Measurements from ENCODE around the gene TLE4.

The TLE4 gene

DNA sequence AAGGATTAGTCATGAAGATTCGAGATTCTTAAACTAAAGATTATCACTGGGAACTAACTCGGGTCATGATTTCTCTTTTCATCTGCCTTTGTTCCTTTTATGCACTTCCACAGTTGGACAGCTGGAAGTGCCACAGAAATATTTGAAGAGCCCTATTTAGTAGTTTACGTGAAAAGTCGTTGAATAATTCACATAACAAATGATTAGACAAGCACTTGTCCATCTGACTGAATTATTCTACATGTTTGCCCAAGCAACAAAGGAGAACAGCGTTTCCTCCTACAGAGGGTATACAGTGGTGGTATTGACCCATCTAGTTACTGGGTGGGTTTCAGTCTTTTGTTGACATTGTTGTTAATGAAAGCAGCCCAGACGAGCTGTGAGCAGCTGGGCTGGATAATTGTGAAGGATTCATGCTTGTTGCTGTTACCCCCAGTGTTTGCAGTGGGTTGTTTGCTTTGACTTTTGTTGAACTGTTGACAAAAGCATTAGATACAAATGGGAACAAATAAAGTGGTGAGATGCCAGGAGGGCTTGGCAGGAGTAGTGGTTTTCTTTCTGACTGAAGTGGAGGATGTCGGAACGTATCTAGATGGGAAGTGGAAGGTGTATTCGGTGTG, 96.2 kb downstream of the TLE4 start:
- Histone ChIP-seq H3K4me1 (ENCODE audit: control insufficient read depth in 1 of 2, insufficient read depth in 1 of 2, low read depth in 1 of 2, low read length in 1 of 2) (peaks cover 0 to 8% of the 10 kb centered on the region in 2 experiments), H3K27ac (peak overlapping the region; percentile 30), H3K9me3 (no peaks in the 10 kb centered on the region), H3K36me3 (peaks cover 45% of the 10 kb centered on the region), H3K27me3 (no peaks in the 10 kb centered on the region), H3K4me3 (ENCODE audit: low read depth in 1 of 2, low read length in 1 of 2) (no peak overlapping the region)
- TF ChIP-seq, protein P1, sequence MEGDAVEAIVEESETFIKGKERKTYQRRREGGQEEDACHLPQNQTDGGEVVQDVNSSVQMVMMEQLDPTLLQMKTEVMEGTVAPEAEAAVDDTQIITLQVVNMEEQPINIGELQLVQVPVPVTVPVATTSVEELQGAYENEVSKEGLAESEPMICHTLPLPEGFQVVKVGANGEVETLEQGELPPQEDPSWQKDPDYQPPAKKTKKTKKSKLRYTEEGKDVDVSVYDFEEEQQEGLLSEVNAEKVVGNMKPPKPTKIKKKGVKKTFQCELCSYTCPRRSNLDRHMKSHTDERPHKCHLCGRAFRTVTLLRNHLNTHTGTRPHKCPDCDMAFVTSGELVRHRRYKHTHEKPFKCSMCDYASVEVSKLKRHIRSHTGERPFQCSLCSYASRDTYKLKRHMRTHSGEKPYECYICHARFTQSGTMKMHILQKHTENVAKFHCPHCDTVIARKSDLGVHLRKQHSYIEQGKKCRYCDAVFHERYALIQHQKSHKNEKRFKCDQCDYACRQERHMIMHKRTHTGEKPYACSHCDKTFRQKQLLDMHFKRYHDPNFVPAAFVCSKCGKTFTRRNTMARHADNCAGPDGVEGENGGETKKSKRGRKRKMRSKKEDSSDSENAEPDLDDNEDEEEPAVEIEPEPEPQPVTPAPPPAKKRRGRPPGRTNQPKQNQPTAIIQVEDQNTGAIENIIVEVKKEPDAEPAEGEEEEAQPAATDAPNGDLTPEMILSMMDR (IDR thresholded peaks at IDR 0.05) = no peak

DNA sequence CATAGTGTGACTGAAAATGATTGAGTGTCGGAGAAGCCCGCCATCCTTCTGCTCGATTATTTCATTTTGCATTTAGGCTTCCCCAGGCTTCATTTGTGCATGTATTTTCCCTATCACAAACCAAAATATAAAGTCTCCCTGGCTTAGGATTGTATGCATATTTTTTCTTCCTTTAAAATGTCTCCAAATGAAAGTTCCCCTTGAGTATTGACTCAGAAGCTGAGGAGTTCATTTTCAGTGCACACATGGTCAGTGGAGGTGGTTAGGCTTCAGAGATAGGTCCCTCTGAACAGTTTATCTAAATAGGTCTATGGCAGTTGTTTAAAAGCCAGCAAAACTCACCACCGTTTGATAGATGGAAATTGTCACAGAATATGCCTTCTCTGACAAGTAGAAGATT, 97.2 kb downstream of the TLE4 start:
- Histone ChIP-seq H3K4me1 (ENCODE audit: control insufficient read depth in 1 of 2, insufficient read depth in 1 of 2, low read depth in 1 of 2, low read length in 1 of 2) (peaks cover 0 to 8% of the 10 kb centered on the region in 2 experiments), H3K27ac (peak overlapping the region; percentile 30), H3K36me3 (peaks cover 41% of the 10 kb centered on the region), H3K27me3 (no peaks in the 10 kb centered on the region), H3K4me3 (ENCODE audit: low read depth in 1 of 2, low read length in 1 of 2) (no peak overlapping the region), H3K9me3 (no peaks in the 10 kb centered on the region)
- TF ChIP-seq, protein P1 (IDR thresholded peaks at IDR 0.05) = no peak

DNA sequence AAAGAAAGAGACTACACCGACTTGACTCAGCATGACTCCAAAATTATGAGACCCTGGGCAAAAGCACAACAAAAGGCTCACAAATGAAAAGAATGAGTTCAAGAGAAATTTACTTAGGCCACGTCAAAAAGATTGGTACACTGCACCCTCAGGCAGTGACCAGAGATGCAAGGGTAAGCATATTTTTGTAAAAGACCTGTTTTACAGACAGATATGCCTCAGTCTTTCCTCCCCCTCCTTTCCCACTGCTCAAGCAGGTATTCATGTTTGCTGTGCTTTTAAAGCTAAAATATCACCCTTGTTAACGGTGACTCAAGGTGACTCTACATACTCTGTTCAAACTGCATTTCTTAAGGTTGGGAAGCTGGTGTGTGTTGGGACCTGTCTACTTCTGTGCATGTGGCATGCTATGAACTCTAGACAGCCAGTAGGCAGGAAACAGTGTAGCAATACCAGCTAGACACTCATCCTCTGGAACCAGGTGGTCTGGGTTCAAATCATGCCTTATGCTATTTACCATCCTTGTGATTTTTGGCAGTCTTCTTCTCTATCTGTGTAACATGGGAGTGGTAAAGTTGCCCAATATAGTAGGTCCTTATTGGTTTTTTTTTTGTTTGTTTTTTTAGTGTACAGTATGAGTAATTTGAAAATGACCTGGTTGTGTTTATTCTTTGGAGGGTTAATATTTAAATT, 98.7 kb downstream of the TLE4 start:
- peaks cover 0 to 8% of the 10 kb centered on the region in 2 experiments for H3K4me1 ChIP-seq (ENCODE audit: control insufficient read depth in 1 of 2, insufficient read depth in 1 of 2, low read depth in 1 of 2, low read length in 1 of 2)
- H3K27ac ChIP-seq = peak overlapping the region; percentile 39
- no peaks in the 10 kb centered on the region for H3K9me3 ChIP-seq
- no peak overlapping the region for H3K4me3 ChIP-seq (ENCODE audit: low read depth in 1 of 2, low read length in 1 of 2)
- H3K36me3 ChIP-seq = peaks cover 31% of the 10 kb centered on the region
- no peaks in the 10 kb centered on the region for H3K27me3 ChIP-seq
- TF ChIP-seq, protein P1 (IDR thresholded peaks at IDR 0.05) = no peak

DNA sequence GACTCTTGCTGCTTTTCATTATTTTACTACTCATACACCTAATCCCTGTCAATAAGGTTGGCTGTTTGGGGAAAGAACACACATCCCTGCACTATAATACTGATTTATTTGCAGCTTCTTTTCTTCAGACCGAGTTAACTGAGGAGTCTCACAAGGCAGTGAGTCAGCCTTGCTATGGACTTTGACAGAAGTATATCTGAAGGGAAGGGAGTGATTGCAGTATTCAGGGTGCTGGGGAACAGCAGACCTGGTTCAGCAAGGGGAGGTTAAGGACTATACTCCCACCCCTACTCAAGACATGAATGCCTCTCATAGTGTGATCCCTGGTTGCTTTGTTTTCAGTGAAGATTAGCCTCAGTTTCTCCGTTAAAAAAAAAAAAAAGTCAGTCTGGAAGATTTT, 99.8 kb downstream of the TLE4 start:
- Histone ChIP-seq H3K9me3 (no peaks in the 10 kb centered on the region), H3K27me3 (no peaks in the 10 kb centered on the region), H3K4me3 (ENCODE audit: low read depth in 1 of 2, low read length in 1 of 2) (no peak overlapping the region), H3K4me1 (ENCODE audit: control insufficient read depth in 1 of 2, insufficient read depth in 1 of 2, low read depth in 1 of 2, low read length in 1 of 2) (peaks cover 0 to 8% of the 10 kb centered on the region in 2 experiments), H3K27ac (peak overlapping the region; percentile 39), H3K36me3 (peaks cover 29% of the 10 kb centered on the region)
- TF ChIP-seq, protein P1 (IDR thresholded peaks at IDR 0.05) = no peak

DNA sequence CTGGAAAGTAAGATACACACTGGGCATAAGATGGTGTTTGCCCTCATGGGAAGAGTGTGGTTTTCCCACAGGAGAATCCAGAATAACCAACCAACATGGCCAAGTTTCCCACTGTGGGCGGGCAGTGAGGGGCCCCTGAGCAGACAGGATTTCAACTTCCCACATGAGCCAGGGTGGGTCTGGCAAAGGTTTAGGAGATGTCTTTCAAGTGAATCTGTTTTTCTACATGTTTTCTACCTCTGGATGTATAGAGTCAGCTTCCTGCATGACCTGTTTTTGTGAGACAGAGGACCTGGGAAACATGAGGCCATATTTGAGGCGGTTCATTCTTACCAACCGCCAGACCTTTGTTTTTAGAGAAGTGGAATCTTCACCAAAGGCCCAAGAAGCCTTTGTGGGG, 100.5 kb downstream of the TLE4 start:
- no peaks in the 10 kb centered on the region for H3K9me3 ChIP-seq
- H3K27me3 ChIP-seq = no peaks in the 10 kb centered on the region
- TF ChIP-seq, protein P1 (IDR thresholded peaks at IDR 0.05) = no peak
- H3K36me3 ChIP-seq = peaks cover 23% of the 10 kb centered on the region
- peak overlapping the region; percentile 50 for H3K27ac ChIP-seq
- H3K4me1 ChIP-seq (ENCODE audit: control insufficient read depth in 1 of 2, insufficient read depth in 1 of 2, low read depth in 1 of 2, low read length in 1 of 2) = peaks cover 0 to 3% of the 10 kb centered on the region in 2 experiments
- H3K4me3 ChIP-seq (ENCODE audit: low read depth in 1 of 2, low read length in 1 of 2) = no peak overlapping the region
